HL-60/S4 treated with retinoic acid at 250 ng/mL for 4 days and 3 days (cell line): ENCODE results near the gene ADARB2.

Source experiments
- in situ Hi-C: fragments of 300-500 bp; cut with MboI; formaldehyde crosslinking; loops from 2 replicates; pipeline ENCODE4 v1.7.0; 2022; ENCODE audit warnings: low sequenced_read_pairs

ADARB2 gene

DNA sequence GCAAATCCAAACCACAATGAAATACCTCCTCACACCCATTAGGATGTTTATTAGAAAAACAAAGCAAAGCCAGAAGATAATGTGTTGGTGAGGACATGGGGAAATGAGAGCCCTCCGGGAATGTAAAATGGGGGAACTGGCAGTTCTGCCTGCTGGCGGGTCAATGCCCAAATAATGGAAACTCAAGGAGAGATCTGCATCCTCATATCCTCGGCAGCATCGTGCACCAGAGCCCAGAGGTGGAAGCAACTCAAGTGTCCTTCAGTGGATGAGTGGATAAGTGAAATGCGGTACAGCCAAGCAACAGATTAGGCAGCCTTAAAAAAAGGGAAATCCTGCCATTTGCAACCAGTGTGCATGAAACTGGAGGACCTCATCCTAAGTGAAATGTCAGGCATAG, 356.0 kb downstream of the ADARB2 start:
- in situ Hi-C loops: no loop called here

DNA sequence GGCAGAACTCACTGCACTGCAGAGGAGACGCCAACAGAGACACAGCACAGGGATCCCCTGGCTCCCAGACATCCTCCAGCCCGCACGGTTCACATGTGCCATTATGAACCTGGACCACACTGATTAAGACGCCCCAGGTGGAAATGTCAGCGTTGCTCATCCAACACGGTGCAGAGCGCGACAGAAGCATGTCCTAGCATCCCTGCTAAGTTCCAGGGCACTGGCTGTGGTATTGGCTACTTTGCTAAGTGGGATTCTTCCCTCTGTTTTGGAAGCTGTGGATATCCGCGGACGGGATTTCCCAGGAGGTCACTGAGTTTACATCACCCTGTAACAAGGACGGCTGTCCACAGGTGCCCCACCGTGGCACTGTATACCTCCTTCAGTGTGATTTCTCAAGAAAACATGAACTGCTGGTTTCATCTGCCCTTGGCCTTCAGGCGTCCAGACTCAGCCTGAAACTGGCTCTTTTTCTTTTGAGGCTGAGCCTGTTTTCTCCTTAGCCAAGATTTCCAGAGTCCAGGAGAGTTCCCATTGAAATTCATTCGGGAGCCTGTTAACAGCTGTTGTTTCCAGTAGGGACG, 357.1 kb downstream of the ADARB2 start:
- in situ Hi-C loops: no loop called here

DNA sequence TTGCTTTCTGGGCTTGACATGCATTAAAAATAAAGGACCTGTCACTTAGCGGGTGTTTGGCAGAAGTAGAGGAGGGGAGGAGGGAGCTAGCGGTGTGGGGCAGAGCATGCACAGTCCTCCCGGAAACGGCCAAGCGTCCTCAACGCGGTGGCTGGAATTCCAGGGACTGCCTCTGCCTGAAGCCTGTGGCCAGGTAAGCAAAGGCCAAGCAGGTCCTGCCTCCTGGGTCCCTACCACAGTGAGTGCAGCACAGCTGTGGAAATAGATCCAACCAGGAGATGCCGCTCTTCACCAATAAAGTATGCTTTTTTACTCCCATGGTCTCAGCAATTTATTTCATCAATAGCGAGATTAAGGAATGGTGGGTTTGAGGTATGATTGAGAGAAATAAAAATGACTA, 357.7 kb downstream of the ADARB2 start:
- in situ Hi-C loops: no loop called here

DNA sequence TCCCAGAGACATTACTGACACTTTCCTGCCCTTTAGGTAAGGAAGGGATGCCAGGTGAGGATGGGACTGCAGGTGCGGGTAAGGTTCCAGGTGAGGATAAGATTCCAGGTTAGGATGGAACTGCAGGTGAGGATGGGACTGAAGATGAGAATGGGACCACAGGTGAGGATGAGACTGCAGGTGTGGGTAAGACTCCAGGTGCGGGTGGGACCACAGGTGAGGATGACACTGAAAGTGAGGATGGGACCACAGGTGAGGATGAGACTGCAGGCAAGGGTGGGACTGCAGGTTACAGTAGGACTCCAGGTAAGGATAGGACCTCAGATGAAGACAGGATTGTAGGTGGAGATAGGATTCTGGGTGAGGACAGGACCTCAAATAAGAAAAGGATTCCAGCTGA, 358.9 kb downstream of the ADARB2 start:
- in situ Hi-C loops: no loop called here

DNA sequence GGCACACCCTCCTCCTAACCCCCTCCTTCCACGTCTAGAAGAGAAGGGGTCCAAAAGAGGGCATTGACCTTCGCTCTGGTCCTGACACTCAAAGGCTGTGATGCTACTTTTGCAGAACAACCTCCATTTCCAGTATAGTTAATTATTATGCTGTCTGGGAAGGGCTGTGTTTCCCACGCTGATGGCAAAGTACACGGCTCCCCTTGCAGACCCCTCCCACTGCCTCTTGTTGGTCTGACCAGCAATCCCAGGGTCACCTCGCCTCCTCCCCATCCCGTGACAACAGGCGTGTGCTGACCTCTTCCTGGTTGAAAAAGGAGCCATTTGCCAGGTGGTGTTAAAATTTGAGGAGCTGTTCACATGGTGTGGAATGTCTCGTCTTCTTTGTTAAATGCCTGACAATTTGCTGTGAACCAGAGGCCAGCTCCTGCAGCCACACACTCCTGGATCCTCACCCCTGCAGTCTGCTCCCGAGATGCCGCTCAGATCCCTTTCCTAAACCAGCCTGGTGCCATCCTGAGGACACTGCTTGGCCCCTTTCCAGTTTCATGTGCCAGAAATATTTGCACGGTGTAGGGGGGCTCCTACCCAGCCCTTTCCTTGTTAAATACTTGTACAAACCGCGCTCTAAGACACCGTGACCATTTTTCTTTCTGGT, 359.5 kb downstream of the ADARB2 start:
- in situ Hi-C loops: no loop called here

DNA sequence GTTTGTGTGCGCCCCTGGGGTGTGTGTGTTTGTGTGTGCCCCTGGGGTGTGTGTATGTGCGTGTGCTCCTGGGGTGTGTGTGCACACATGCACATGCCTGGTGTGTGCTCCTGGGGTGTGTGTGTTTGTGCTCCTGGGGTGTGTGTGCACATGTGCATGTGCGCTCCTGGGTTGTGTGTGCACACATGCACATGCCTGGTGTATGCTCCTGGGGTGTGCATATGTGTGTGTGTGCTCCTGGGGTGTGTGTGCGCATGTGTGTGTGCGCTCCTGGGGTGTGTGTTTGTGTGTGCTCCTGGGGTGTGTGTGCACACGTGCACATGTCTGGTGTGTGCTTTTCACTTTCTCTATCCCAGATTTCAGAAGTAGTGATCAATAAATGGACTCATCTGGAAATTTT, 360.1 kb downstream of the ADARB2 start:
- in situ Hi-C loops: no loop called here

DNA sequence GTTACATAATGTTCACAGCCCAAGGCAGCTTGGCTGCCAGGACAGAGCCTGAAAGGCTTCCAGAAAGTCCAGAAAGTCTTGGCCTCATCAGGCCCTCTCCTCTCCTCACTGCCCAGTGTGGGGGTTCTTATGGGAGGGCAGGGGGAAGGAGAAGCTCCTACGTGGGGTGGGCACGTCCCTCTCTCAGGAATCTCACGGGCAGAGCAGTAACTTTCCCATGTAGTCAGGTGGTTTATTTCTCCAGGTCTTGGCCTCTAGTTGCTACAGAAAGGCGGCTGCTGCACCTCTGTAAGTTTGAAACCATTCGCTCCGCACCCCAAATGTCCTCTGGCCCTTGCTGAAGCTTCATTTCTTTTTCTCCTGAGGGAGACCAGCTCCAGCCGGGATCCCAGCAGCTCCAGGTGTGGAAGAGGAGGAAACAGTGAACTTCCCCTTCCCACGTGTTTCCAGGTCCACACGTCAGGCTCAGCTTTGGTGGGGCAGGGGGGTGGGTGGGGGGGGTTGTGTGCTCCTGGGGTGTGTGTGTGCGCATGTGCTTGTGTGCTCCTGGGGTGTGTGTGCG, 360.9 kb downstream of the ADARB2 start:
- in situ Hi-C loops: no loop called here

DNA sequence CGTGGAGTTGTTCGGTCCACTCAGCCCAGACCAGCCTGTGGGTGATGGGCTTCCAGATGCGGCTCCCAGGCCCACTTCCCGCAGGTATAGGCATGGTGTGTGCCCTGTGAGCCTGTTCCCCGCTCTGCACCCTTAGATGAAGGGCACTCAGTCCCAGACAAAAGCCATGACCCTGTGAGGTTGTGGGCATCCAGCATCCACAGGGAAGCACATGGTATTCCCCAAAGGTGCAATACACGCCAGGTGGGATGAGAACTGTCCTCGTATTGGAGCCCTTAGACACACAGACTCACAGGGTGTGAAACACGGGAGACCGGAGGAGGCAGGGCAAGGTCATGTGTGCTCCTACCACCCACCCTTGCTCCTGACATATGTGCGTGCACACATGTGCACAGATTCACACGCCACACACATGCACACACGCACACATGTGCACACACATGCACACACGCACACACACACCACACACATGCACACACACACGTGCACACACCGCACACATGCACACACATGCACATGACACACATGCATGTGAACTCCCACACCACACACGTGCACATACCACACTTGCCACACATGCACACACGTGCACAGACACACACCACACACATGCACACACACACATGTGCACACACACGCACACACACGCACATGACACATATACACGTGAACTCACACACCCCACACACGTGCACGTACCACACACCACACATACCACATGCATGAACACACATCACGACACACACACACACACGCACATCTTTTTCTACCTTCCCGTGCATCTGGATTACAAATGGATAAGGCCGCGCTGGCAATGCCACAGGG, 361.8 kb downstream of the ADARB2 start:
- in situ Hi-C loops: no loop called here

DNA sequence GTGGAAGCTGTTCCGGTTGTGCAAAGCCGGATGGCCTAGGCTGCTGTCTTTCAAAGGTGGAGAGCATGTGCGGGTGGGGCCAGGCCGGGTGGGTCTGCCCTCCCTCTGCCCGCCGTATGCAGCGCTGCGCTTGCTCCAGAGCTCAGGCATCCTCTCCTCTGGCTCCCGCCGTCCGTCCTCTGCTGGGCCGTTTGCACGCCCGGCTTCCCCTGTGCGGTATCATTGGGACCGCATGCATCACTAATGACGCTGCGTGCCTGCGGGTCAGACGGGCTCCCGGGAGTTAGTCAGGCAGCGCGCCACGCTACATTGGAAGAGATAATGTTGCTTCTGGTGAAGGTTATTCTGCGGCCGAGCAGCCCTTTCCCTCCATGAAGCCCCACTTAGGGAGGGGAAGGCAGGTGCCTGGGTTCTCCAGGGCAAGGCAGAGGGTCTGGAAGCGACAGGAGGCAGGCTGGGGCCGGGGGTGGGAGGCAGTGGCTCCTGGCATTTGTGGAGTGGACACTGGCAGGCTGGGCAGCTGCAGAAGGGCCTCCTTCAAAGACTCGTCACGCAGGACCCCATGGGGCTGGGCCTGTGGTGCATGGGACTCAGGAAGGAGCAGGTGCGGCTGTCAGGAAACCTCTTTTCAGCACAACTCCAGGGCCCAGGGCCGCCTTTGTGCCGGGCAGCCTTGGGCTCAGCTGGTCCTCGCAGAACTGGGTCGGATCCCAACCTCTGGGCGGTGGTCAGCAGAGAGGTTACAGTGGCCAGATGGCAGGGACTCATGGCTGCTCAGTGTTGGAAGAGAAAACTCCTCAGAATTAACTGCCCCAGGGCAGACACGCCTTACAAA, 362.6 kb downstream of the ADARB2 start:
- in situ Hi-C loops: loop anchor here (25.0 kb wide), 1 partner anchor 88 kb away; no protein-coding TSS in a partner anchor

DNA sequence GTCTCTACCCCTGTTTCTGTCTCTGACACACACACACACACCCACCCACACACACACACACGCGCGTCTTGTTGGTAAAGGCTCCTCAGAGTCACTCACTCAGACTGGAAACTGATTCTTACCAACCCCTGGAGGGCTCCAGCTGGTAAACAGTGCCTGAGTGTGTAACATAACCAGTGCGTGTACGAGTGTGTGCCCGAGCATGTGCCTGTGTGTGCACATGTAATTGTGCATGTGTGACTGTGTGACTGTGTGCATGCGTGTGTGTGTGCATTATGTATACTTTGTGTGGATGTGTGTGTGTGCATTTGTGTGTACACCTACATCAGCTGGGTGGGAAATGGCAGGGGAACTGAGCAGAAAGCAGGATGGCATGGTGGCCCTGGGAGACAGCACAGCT, 364.0 kb downstream of the ADARB2 start:
- in situ Hi-C loops: loop anchor here (25.0 kb wide), 1 partner anchor 89 kb away; no protein-coding TSS in a partner anchor

DNA sequence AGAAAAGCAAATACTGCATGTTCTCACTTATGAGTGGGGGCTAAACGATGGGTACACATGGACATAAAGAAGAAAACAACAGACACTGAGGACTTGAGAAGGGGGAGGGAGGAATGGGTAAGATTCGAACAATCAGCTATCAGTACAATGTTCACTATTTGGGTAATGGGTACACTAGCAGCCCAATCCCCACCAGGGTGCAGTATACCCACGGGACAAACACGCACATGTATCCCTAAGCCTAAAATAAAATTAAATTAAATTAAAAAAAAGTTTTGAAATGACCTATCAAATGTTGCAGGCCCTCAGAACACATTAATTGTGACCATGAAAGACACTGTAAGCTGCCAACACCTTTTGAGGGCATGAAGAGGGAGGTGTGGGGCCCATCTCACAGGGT, 365.1 kb downstream of the ADARB2 start:
- in situ Hi-C loops: loop anchor here (25.0 kb wide), 1 partner anchor 90 kb away; no protein-coding TSS in a partner anchor

DNA sequence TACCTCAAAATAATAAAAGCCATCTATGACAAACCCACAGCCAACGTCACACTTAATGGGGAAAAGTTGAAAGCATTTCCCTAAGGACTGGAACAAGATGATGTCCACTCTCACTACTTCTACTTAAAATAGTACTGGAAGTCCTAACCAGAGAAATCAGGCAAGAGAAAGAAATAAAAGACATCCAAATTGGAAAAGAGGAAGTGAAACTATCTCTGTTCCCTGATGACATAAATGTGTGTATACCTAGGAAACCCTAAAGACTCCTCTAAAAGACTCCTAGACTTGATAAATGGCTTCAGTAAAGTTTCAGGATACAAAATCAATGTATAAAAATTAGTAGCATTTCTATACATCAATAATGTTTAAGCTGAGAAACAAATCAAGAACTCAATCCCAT, 367.0 kb downstream of the ADARB2 start:
- in situ Hi-C loops: loop anchor here (25.0 kb wide), 1 partner anchor 92 kb away; no protein-coding TSS in a partner anchor

DNA sequence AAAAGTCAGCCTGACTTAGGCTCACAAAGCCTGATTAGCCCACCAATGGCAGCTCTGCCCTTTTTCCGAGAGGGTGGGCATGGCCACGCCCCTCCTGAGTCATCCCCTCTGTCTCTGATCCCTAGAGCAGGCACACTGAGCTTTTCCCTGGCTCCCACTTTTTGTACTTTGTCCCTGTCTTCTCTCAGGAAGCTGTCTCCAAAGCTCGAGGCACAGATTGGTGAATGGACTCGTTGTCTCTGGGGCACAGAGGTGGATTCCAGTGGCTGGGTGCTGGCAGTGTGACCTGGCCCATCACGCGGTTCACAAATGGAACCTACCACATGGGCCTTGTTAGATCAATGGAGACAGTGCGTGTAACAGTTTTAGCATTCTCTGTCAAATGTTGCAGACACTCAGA, 367.7 kb downstream of the ADARB2 start:
- in situ Hi-C loops: loop anchor here (25.0 kb wide), 1 partner anchor 93 kb away; no protein-coding TSS in a partner anchor

DNA sequence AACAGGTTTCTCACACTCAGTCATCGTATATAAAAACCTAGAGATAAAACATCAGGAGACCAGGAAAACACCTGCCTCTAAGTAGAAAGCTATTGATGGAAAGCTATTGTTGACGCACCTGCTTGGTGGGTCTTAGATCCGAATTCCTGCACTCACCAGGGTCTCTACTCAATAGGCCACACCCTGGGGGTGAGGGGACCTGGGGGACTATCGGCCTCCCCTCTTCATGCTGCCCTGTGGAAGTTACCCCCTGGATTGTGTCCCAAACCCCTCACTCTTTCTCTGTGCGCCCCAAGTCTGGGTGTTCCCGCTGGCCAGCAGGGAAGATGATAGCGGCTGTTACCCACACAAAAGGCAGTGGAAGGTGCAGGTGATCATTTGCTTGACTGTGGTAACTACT, 368.1 kb downstream of the ADARB2 start:
- in situ Hi-C loops: loop anchor here (25.0 kb wide), 1 partner anchor 93 kb away; no protein-coding TSS in a partner anchor

DNA sequence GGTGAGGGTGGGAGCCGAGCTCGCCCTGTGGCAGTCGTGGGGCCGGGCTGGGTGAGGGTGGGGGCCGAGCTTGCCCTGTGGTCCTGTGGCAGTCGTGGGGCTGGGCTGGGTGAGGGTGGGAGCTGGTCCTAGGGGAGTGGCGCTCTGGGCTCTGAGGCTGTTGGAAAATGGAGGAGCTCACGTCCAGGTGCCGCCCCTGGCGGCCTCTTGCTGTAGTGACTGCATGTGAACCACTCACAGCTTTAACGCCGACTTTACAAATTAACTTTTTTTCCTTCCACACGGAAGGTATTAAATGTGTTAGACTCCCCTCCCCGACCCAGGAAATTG, 368.5 kb downstream of the ADARB2 start:
- in situ Hi-C loops: loop anchor here (25.0 kb wide), 1 partner anchor 93 kb away; no protein-coding TSS in a partner anchor

DNA sequence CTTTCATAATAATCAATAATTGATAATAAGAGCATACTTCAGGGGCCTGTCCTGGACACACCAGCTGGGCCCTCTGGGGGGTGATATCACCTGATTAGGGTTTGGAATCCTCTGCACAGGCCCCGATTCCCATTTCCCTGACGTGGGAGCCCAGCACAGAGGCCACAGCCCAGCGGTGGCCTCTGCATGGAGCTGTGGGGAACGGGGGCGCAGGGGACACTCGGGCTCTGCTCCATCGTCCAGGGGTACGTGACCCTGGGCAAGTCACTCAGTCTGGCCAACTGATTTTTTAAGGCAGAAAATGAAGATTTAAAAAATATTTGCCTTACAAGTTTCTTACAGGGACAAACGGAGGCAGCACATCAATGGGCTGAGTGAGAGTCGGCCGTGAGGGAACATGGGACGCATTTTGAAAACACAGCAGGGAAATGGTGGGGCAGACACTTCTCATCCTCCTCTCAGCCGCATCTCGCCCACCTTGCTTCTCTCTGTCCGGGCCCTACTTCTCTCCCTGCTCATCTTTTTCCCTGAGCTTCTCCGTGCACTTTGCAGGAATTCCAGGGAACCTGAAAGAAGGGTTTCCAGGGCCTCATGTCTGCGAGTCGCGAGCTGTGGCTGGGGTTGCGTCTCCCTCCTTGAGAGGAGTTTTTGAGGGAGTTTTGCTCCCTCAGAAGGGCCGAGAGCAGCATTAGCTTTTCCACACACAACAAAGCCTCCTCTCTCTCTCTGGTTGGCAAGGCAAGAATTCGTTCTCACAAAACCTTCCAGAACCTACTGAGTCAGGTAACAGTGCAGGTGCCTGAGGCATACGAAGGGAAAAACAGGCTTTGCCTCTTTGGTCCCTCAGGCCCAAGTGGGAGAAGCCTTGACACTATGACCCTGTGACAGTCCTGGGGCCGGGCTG, 369.1 kb downstream of the ADARB2 start:
- in situ Hi-C loops: loop anchor here (25.0 kb wide), 1 partner anchor 94 kb away; no protein-coding TSS in a partner anchor

DNA sequence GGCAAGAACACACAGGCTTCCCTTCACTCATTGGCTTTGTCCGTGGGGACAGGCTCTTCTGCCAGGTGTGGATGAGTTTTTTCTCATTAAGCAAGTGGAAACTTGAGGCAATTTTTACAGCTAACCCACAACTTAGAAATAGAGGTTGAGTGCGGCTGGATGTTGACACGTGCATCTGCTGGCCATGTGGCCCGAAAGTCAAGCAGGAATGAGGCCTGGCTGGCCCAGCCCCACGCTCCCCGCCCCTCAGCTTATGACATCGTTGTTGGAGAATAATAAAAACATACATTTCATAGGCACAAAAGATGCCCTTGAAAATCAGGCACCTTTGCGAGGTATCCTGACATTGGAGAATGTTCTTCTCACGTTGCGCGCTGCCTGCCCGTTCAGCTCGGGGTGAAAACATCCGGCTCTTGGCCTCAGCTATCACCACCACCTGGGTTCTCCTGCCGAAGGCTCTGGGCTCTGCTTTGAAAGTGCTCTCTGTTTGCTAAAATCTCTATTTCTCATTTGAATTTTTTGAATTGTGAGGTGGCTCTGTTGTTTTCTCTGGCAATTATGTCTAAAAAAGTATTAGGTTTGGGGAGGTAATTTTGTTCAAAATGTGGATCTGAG, 370.4 kb downstream of the ADARB2 start:
- in situ Hi-C loops: loop anchor here (25.0 kb wide), 1 partner anchor 95 kb away; no protein-coding TSS in a partner anchor

DNA sequence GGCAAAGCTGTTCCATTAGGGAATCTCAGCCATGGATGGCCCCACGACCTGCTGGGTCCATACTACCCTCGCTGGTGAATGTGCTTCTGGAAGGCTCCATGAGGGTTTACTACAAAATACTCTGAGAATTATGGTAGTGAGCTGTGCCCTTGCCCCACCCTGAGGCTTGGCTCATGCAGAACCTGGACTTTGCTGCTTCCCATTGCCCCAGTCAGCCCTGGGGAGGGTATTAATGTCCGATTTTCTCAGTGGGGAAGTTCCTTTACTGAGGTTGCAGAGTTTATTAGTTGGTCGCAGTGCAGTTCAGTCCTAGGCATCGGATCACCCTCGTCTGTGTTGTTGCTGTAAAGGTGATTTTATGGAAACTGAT, 371.0 kb downstream of the ADARB2 start:
- in situ Hi-C loops: loop anchor here (25.0 kb wide), 1 partner anchor 96 kb away; no protein-coding TSS in a partner anchor
